HEK293 (cell line): ENCODE measurements around the gene ARPC4.

ENCODE experiments used
- HIC1 ChIP-seq: fragments of 450-650 bp; formaldehyde crosslinking; IDR thresholded peaks from 2 replicates; pipeline ENCODE4 v1.5.1; 2016; ENCODE audit warnings: missing biosample characterization, missing genetic modification characterization
- ZNF121 ChIP-seq: fragments of 450-650 bp; formaldehyde crosslinking; IDR thresholded peaks from 2 replicates; pipeline ENCODE4 v1.5.1; 2016; ENCODE audit warnings: missing biosample characterization, missing genetic modification characterization
- ZNF174 ChIP-seq: fragments of 450-650 bp; formaldehyde crosslinking; IDR thresholded peaks from 2 replicates; pipeline ENCODE4 v1.5.0; 2017; ENCODE audit warnings: missing biosample characterization, mild to moderate bottlenecking, missing genetic modification characterization
- ZNF621 ChIP-seq: fragments of 450-650 bp; formaldehyde crosslinking; IDR thresholded peaks from 2 replicates; pipeline ENCODE4 v1.5.1; 2017; ENCODE audit warnings: missing biosample characterization, missing genetic modification characterization

GRCh38 chr3:9806137-9806536, 13.3 kb downstream of the ARPC4 start:
- TF ChIP-seq HIC1 (tag by site-specific recombination) (no peak), ZNF174 (tag by site-specific recombination) (no peak), ZNF621 (tag by site-specific recombination) (no peak), ZNF121 (tag by site-specific recombination) (no peak)
